ENCODE results near the gene UBE2Z. TPM values are rescaled to one million over a fixed set of nuclear protein-coding genes. Genes with fewer than 3 reads are reported as not detected.
A peak's percentile ranks its signal among the peaks of the same experiment; 100 is the strongest.

The UBE2Z gene
- 10 to 100 TPM; 60.5 to 61.6 TPM for total RNA-seq
- 54.8 TPM for polyA plus RNA-seq (2013, experiment 1 of 2)
- polyA plus RNA-seq (2013, experiment 2 of 2) = 57.9 TPM
- total RNA-seq = 42.0 to 190 (median 113) reads per million in 172 experiments

GRCh38 chr17:48908047-48908843 is at the start of gene UBE2Z:
TSS of gene UBE2Z (plus strand) at chr17:48908407. CDS start at chr17:48908504, 97 bp downstream.
- Histone ChIP-seq H3K9me3 (ENCODE audit: control insufficient read depth in 1 of 2, insufficient read depth in 1 of 2, low read length in 2 of 2) (no peaks in the 10 kb centered on the region), H3K36me3 (ENCODE audit: insufficient read depth, low read length) (peaks cover 29% of the 10 kb centered on the region), H3K4me1 (ENCODE audit: insufficient read depth, low read length) (peaks cover 36% of the 10 kb centered on the region), H3K4me3 (ENCODE audit: low read length) (peak within 1 kb of the TSS; percentile 59), H3K27me3 (ENCODE audit: control insufficient read depth in 1 of 2, insufficient read depth in 2 of 2, low read length in 2 of 2) (no peaks in the 10 kb centered on the region), H3K27ac (ENCODE audit: low read depth in 1 of 2, low read length in 2 of 2) (peak within 1 kb of the TSS; percentile 83 to 86)
- DNase-seq = peak; percentile 81 to 97 (median 90)
- TF ChIP-seq, protein P1, sequence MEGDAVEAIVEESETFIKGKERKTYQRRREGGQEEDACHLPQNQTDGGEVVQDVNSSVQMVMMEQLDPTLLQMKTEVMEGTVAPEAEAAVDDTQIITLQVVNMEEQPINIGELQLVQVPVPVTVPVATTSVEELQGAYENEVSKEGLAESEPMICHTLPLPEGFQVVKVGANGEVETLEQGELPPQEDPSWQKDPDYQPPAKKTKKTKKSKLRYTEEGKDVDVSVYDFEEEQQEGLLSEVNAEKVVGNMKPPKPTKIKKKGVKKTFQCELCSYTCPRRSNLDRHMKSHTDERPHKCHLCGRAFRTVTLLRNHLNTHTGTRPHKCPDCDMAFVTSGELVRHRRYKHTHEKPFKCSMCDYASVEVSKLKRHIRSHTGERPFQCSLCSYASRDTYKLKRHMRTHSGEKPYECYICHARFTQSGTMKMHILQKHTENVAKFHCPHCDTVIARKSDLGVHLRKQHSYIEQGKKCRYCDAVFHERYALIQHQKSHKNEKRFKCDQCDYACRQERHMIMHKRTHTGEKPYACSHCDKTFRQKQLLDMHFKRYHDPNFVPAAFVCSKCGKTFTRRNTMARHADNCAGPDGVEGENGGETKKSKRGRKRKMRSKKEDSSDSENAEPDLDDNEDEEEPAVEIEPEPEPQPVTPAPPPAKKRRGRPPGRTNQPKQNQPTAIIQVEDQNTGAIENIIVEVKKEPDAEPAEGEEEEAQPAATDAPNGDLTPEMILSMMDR (IDR thresholded peaks at IDR 0.05) = no peak
- H3K4me3 Mint-ChIP-seq = peak within 1 kb of the TSS; percentile 95
- peaks cover 53% of the 10 kb centered on the region for H3K4me1 Mint-ChIP-seq (ENCODE audit: low read depth)
- no peaks in the 10 kb centered on the region for H3K9me3 Mint-ChIP-seq
- POLR2A ChIA-PET = interaction anchor here (0.8 to 4.9 kb wide), 9 partner anchors 9 to 67 kb away, joined by 3 to 112 read pairs (median 4); partner anchors contain the start of genes ATP5MC1 and SNF8
- H3K27me3 Mint-ChIP-seq = no peaks in the 10 kb centered on the region
- peak within 1 kb of the TSS; percentile 99 for H3K27ac Mint-ChIP-seq
- H3K36me3 Mint-ChIP-seq (ENCODE audit: low read depth) = peaks cover 50% of the 10 kb centered on the region
- CTCF ChIA-PET = interaction anchor here (0.6 to 1.5 kb wide), 5 partner anchors 14 to 429 kb away, joined by 3 to 7 read pairs (median 4); partner anchors contain the start of gene SNF8
- peak; percentile 88 for ATAC-seq (ENCODE audit: poor library complexity)
- intact Hi-C loops (cut with DNase I, micrococcal nuclease) = loop anchor here (1.0 to 2.0 kb wide), 2 partner anchors 16 to 37 kb away; partner anchors contain the start of genes ATP5MC1 (in 2 of the 2) and SNF8 (in 1 of the 2)

DNA sequence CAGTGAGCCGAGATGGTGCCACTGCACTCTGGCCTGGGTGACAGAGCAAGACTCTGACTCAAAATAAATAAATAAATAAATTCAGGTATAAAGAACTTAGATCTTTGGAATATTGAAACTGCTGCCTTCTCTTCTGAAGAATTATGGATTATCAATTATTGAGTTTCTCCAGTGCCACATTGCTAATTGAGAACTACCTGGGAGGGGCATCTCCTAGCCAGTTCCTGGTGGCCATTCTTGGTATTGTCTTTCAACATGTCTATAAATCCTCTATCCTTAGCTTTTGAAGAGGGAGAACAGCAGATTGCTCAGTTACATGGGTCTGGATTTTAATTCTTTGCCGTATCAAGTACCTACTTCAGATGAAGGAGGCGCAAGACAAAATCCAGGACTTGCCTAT is 48.2 kb upstream of the UBE2Z start:
- Mint-ChIP-seq H3K4me3 (no peak overlapping the region), H3K27me3 (no peaks in the 10 kb centered on the region), H3K36me3 (ENCODE audit: low read depth) (peaks cover 77% of the 10 kb centered on the region), H3K27ac (no peak overlapping the region), H3K4me1 (ENCODE audit: low read depth) (no peaks in the 10 kb centered on the region), H3K9me3 (no peaks in the 10 kb centered on the region)
- Histone ChIP-seq H3K9me3 (ENCODE audit: control insufficient read depth in 1 of 2, insufficient read depth in 1 of 2, low read length in 2 of 2) (no peaks in the 10 kb centered on the region), H3K36me3 (ENCODE audit: insufficient read depth, low read length) (peaks cover 67% of the 10 kb centered on the region), H3K4me1 (ENCODE audit: insufficient read depth, low read length) (no peaks in the 10 kb centered on the region), H3K27me3 (ENCODE audit: control insufficient read depth in 1 of 2, insufficient read depth in 2 of 2, low read length in 2 of 2) (no peaks in the 10 kb centered on the region), H3K4me3 (ENCODE audit: low read length) (no peak overlapping the region), H3K27ac (ENCODE audit: low read depth in 1 of 2, low read length in 2 of 2) (no peak overlapping the region)
- TF ChIP-seq, protein P1 (IDR thresholded peaks at IDR 0.05) = no peak
- DNase-seq (no peak), ATAC-seq (ENCODE audit: poor library complexity) (peak; percentile 41)
- ChIA-PET CTCF (interaction anchor here (1.4 kb wide), 1 partner anchor 25 kb away, joined by 4 read pairs; no protein-coding TSS in a partner anchor), POLR2A (no interaction called here)
- intact Hi-C loops (cut with DNase I, micrococcal nuclease) = no loop called here

DNA sequence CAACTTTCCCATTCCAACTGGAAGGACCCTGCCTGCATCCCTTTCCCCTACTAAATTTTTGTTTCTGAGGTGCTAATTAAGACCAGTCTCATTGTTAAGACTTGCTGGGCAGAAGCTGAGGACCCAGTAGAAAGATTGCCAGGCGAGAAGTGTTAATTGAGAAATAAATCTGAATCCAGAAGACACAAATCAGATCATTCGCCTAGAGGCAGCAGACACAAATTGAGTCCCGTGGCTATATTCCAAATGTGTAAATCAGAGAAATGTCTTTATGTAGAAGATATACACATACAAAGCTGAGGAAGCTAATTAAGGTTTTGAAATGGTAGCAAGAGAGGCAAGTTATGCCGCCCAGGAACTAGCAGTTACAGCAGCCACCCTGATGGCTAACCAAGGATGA is 47.8 kb upstream of the UBE2Z start:
- no peak overlapping the region for H3K4me3 Mint-ChIP-seq
- no peaks in the 10 kb centered on the region for H3K27me3 ChIP-seq (ENCODE audit: control insufficient read depth in 1 of 2, insufficient read depth in 2 of 2, low read length in 2 of 2)
- ATAC-seq (ENCODE audit: poor library complexity) = no peak
- H3K9me3 Mint-ChIP-seq = no peaks in the 10 kb centered on the region
- TF ChIP-seq, protein P1 (IDR thresholded peaks at IDR 0.05) = no peak
- ChIA-PET POLR2A (no interaction called here), CTCF (interaction anchor here (1.4 kb wide), 1 partner anchor 25 kb away, joined by 4 read pairs; no protein-coding TSS in a partner anchor)
- no peak overlapping the region for H3K27ac Mint-ChIP-seq
- no peak overlapping the region for H3K4me3 ChIP-seq (ENCODE audit: low read length)
- no peaks in the 10 kb centered on the region for H3K9me3 ChIP-seq (ENCODE audit: control insufficient read depth in 1 of 2, insufficient read depth in 1 of 2, low read length in 2 of 2)
- no peaks in the 10 kb centered on the region for H3K4me1 Mint-ChIP-seq (ENCODE audit: low read depth)
- H3K36me3 ChIP-seq (ENCODE audit: insufficient read depth, low read length) = peaks cover 64% of the 10 kb centered on the region
- H3K36me3 Mint-ChIP-seq (ENCODE audit: low read depth) = peaks cover 76% of the 10 kb centered on the region
- H3K27ac ChIP-seq (ENCODE audit: low read depth in 1 of 2, low read length in 2 of 2) = no peak overlapping the region
- DNase-seq = no peak
- no peaks in the 10 kb centered on the region for H3K27me3 Mint-ChIP-seq
- intact Hi-C loops (cut with DNase I, micrococcal nuclease) = no loop called here
- no peaks in the 10 kb centered on the region for H3K4me1 ChIP-seq (ENCODE audit: insufficient read depth, low read length)
